Subcutaneous abdominal adipose tissue (tissue), 5 donors: ENCODE measurements around the gene F10.

Experiments
- H3K27ac ChIP-seq: one replicate; pipeline ENCODE4 v1.7.0; 2013; ENCODE audit warnings: low read depth, mild to moderate bottlenecking, inconsistent platforms, low read length, moderate library complexity
- H3K27me3 ChIP-seq, 5 donors: one replicate each; pipeline ENCODE4 v1.7.0; 2013; ENCODE audit warnings: low read length in 5 of 5, inconsistent platforms in 1 of 5; ENCODE audit not compliant: control insufficient read depth in 5 of 5, insufficient read depth in 4 of 5
- H3K36me3 ChIP-seq, 5 donors: one replicate each; pipeline ENCODE4 v1.7.0; 2013; ENCODE audit warnings: low read length in 5 of 5; ENCODE audit not compliant: control insufficient read depth in 5 of 5, insufficient read depth in 5 of 5
- H3K4me1 ChIP-seq, 5 donors: one replicate each; pipeline ENCODE4 v1.7.0; 2013; ENCODE audit warnings: low read length in 5 of 5, mild to moderate bottlenecking in 3 of 5, moderate library complexity in 1 of 5; ENCODE audit not compliant: control insufficient read depth in 5 of 5, insufficient read depth in 5 of 5
- H3K4me3 ChIP-seq, 5 donors: one replicate each; pipeline ENCODE4 v1.7.0; 2013; ENCODE audit warnings: low read length in 5 of 5, low read depth in 1 of 5
- H3K9ac ChIP-seq, 5 donors: one replicate each; pipeline ENCODE4 v1.7.0; 2013; ENCODE audit warnings: low read length in 5 of 5, mild to moderate bottlenecking in 4 of 5, moderate library complexity in 3 of 5
- H3K9me3 ChIP-seq, 5 donors: one replicate each; pipeline ENCODE4 v1.7.0; 2013; ENCODE audit warnings: low read length in 5 of 5; ENCODE audit not compliant: control insufficient read depth in 5 of 5
- donor health status: healthy.
- donor health status: healthy.
- donor health status: healthy.
- donor health status: healthy.
- donor health status: healthy.

The F10 gene

GRCh38 chr13:113121183-113121927 lies 1.2 kb upstream of the F10 start:
- H3K9me3 ChIP-seq = no peaks in the 10 kb centered on the region
- no peaks in the 10 kb centered on the region for H3K36me3 ChIP-seq
- H3K27ac ChIP-seq = no peak overlapping the region
- no peak overlapping the region for H3K9ac ChIP-seq
- peaks cover 5 to 41% (median 23%) of the 10 kb centered on the region in 5 donors for H3K27me3 ChIP-seq
- no peak overlapping the region for H3K4me3 ChIP-seq
- peaks cover 0 to 7% (median 0%) of the 10 kb centered on the region in 5 donors for H3K4me1 ChIP-seq

- Histone ChIP-seq H3K27ac (peak overlapping the region; percentile 23), H3K27me3 (peaks cover 5 to 39% (median 24%) of the 10 kb centered on the region in 5 donors), H3K9me3 (no peaks in the 10 kb centered on the region), H3K9ac (no peak overlapping the region), H3K4me1 (peaks cover 0 to 7% (median 0%) of the 10 kb centered on the region in 5 donors), H3K36me3 (no peaks in the 10 kb centered on the region), H3K4me3 (no peak overlapping the region)
These were observed 599 bp upstream of the F10 start for GRCh38 chr13:113121928-113122471.

GRCh38 chr13:113123226-113124201 lies 915 bp downstream of the F10 start:
- Histone ChIP-seq H3K36me3 (no peaks in the 10 kb centered on the region), H3K9ac (peak overlapping the region in 2 of 5 donors; percentile 13 to 51), H3K4me1 (peaks cover 0 to 7% (median 0%) of the 10 kb centered on the region in 5 donors), H3K4me3 (peak overlapping the region; percentile 8 to 51 (median 37)), H3K9me3 (no peaks in the 10 kb centered on the region), H3K27ac (no peak overlapping the region), H3K27me3 (peaks cover 5 to 35% (median 26%) of the 10 kb centered on the region in 5 donors)

GRCh38 chr13:113124211-113124970 lies 1.8 kb downstream of the F10 start:
- H3K9me3 ChIP-seq = no peaks in the 10 kb centered on the region
- peaks cover 0 to 7% (median 0%) of the 10 kb centered on the region in 5 donors for H3K4me1 ChIP-seq
- peaks cover 5 to 31% (median 23%) of the 10 kb centered on the region in 5 donors for H3K27me3 ChIP-seq
- H3K27ac ChIP-seq = no peak overlapping the region
- no peaks in the 10 kb centered on the region for H3K36me3 ChIP-seq
- no peak overlapping the region for H3K4me3 ChIP-seq
- H3K9ac ChIP-seq = no peak overlapping the region

GRCh38 chr13:113125506-113126264 lies 3.1 kb downstream of the F10 start:
- Histone ChIP-seq H3K36me3 (peaks cover 0 to 2% (median 0%) of the 10 kb centered on the region in 5 donors), H3K9me3 (no peaks in the 10 kb centered on the region), H3K4me3 (no peak overlapping the region), H3K4me1 (peaks cover 0 to 12% (median 0%) of the 10 kb centered on the region in 5 donors), H3K27ac (no peak overlapping the region), H3K9ac (no peak overlapping the region), H3K27me3 (peaks cover 5 to 36% (median 27%) of the 10 kb centered on the region in 5 donors)

- H3K27me3 ChIP-seq = peaks cover 5 to 33% (median 24%) of the 10 kb centered on the region in 5 donors
- peaks cover 0 to 2% (median 0%) of the 10 kb centered on the region in 5 donors for H3K36me3 ChIP-seq
- no peak overlapping the region for H3K27ac ChIP-seq
- H3K9me3 ChIP-seq = no peaks in the 10 kb centered on the region
- H3K9ac ChIP-seq = no peak overlapping the region
- peaks cover 0 to 12% (median 0%) of the 10 kb centered on the region in 5 donors for H3K4me1 ChIP-seq
- no peak overlapping the region for H3K4me3 ChIP-seq
These were observed 3.9 kb downstream of the F10 start for GRCh38 chr13:113126265-113127150.

- H3K27me3 ChIP-seq = peaks cover 0 to 23% (median 9%) of the 10 kb centered on the region in 5 donors
These were observed 6.9 kb downstream of the F10 start for GRCh38 chr13:113129480-113129879.

GRCh38 chr13:113129921-113130750 lies 7.5 kb downstream of the F10 start:
- Histone ChIP-seq H3K27ac (no peak overlapping the region), H3K4me3 (peak overlapping the region in 4 of 5 donors; percentile 6 to 48 (median 32)), H3K36me3 (peaks cover 0 to 2% (median 0%) of the 10 kb centered on the region in 5 donors), H3K27me3 (peaks cover 0 to 20% (median 9%) of the 10 kb centered on the region in 5 donors), H3K9ac (no peak overlapping the region), H3K4me1 (peaks cover 0 to 5% (median 0%) of the 10 kb centered on the region in 5 donors), H3K9me3 (no peaks in the 10 kb centered on the region)

More at GRCh38 chr13:113129480-113129879, 6.9 kb downstream of the F10 start:
- Histone ChIP-seq H3K9me3 (no peaks in the 10 kb centered on the region), H3K36me3 (peaks cover 0 to 2% (median 0%) of the 10 kb centered on the region in 5 donors), H3K9ac (no peak overlapping the region), H3K4me3 (peak overlapping the region in 2 of 5 donors; percentile 46 to 48), H3K4me1 (peaks cover 0 to 5% (median 0%) of the 10 kb centered on the region in 5 donors), H3K27ac (no peak overlapping the region)
